GM18520 (cell line): Measurements from ENCODE around the gene TXNDC16.

ENCODE experiments used
- ATAC-seq: cut with Tn5 transposase; IDR thresholded peaks from one replicate; pipeline ENCODE4 v1.9.1; 2021; ENCODE audit not compliant: unreplicated experiment

TXNDC16 gene

DNA sequence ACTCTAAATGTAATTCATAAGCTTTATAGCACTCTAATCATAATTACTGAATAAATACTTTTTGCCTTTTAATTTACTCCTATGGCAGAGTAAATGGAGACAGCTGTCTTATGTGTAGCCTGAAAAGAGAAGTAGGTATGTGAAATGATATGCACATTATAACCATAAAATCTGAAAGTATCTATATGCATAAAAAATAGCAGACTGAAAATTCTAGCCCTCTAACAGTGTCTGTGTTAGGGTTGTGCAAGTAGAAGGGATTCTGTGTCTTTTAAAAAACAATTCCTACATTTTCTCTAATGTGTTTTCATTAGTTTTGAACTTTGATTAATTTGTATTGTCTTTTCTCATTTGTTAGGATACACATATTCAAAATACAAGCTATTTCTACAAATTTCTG, 94.9 kb downstream of the TXNDC16 start:
- ATAC-seq, result no peak

DNA sequence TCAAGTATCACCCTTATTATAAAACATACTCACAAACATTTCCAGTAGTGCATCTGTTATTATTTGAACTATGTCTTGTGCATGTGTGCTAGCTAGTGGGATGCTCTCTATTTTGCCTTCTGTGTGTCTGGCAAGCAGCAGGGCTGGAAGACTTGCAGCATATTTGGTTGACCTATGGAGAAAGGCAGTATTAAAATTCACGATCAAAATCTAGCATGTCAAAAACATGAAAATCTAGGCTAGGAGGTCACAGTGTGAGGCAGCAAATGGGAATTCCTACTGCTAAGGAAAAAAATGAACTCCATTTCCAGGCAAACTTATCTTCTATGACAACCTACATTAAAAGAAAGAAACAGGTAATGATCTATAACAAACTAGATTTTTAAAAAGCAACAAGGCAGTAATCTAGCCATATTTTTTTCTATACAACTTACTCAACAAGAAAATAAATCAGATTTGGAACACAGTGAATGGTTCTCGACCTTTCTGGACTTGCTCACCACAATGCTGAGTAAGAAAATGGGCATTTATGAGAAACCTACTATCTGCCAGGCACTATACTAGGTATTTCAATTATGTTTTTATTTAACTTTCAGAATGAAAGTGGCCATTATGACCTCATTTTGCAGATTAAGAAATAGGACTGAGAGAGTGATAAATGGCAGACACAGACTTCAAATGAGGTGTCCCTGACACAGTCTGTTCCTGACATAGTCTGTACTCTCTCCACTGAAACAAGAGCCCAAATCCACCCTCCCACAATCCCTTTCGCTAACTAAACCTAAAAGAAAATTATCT, 96.8 kb downstream of the TXNDC16 start:
- no peak for ATAC-seq

DNA sequence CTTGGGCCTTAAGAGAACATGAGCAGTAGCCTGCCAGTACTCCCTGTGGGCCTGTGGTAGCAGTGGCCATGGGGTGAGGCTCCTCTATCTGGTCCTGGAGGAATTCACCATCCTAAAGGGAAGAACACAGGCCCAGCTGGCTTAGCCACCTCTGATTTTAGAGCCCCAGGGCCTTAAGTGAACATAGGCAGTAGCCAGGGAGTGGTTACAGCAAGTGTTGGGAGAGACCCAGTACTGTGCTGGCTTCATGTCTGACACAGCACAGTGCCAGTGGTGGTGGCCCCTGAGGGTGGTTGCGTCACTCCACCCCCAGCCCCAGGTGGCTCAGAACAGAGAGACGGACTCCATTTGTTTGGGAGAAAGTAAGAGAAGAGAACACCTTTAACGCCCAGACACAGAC, 105.1 kb downstream of the TXNDC16 start:
- no peak for ATAC-seq

DNA sequence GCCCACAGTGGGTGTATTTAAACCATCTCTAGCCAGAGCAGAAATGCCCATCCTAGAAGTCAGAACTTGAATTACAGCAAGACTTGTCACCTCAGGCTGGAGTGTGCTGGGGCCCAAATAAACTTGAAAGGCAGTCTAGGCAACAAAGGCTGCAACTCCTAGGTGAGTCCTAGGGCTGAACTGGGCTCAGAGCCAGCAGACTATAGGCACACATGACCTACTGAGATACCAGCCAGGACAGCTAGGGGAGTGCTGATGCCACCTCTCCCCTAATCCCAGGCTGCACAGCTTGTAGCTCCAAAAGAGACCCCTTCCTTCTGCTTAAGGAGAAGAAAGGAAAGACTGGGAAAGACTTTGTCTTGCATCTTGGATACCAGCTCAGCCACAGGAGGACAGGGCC, 106.0 kb downstream of the TXNDC16 start:
- ATAC-seq, result no peak

DNA sequence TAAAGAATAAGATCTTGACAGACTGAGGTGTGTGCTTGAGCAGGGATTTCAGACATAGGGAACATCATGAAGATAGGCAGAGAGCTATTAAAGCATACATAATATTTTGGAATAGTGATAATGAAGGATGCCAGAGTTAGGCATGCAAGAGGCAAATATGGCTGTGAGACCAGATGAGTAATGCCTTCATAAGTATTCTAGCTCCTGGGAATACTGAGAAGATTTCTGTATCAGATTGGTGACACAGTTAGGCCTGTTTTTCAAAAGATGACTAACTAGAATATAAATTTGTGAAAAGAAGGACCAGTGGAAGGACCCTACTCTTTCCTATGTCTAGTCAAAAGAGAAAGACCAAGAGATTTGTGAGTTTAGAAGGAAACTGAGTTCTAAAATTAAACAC, 108.8 kb downstream of the TXNDC16 start:
- ATAC-seq, result no peak

DNA sequence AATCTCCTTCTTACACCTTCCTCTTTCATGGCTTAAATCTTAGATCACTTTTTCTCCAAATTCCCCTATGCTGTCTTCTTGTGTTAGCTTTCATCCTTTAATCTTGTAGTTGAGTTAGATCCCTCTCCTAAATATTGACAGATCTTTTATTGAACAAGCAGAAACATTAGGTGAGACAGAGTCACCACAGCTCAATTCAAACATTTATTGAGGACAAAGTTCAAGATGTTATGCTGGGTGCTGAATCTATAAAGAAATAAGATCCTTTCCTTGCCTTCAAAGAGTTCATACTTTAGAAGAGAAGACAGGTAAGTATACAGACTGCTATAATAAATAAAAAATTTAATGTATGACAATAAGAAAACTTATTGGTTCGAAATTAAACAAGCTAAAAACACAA, 109.7 kb downstream of the TXNDC16 start:
- ATAC-seq, result no peak

GRCh38 chr14:52442166-52442565, 110.1 kb downstream of the TXNDC16 start:
- no peak for ATAC-seq

GRCh38 chr14:52439476-52439875, 112.8 kb downstream of the TXNDC16 start:
- ATAC-seq, result no peak

- ATAC-seq, result no peak
Observed at GRCh38 chr14:52434955-52435354, 117.3 kb downstream of the TXNDC16 start.

DNA sequence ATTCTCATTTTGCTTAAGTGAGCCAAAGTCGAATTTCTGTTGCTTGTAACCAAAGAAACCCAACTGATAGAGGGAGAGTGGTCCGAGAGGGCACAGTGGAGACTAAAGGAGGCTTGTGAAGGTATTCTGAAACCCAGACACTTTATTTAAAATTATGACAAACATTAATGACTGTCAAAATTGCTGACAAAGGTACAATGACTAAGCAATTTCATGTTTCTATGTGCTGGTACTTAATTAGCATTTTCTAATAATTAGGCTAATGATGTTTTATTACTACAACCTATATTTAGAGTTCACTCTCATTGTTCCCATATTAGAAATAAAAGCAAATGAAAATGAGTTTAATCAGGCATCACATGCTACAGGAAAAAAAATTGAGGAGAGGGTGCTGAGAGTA, 121.8 kb downstream of the TXNDC16 start:
- no peak for ATAC-seq

DNA sequence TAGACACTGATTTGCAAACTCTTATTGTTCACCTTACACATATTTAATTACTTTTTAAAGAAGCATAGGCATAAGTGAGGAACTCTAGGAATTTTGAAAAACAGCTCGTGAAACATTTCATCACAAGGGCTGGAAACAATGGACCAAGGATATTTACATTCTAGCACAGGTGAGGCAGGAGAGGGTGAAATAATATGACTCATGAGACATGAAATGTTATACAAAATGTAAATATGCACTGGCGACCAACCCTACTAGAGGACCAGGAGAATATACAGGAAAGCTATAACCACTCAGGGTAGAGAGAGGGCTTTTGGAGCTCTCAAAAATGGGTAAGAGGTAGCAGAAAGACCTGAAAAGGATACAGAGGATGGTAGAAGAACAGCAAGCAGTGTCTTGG, 122.9 kb downstream of the TXNDC16 start:
- no peak for ATAC-seq

DNA sequence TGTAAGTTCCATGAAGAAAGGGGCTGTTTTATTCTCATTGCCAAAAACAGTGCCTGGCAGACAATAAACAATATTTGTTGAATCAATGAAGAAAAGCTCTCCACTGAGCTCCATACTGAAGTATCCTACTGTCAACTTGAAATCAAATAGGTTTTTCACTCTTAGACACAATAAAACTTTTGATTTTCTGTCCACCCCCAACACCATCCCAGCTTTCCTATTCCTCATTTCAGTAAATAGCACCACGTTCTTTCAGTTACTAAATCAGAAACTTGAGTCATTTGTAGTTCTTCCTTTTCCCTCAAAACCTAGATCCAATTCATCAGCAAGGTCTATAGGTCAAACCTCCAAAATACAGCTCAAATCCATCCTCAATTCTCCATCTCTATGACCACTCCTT, 124.8 kb downstream of the TXNDC16 start:
- no peak for ATAC-seq

DNA sequence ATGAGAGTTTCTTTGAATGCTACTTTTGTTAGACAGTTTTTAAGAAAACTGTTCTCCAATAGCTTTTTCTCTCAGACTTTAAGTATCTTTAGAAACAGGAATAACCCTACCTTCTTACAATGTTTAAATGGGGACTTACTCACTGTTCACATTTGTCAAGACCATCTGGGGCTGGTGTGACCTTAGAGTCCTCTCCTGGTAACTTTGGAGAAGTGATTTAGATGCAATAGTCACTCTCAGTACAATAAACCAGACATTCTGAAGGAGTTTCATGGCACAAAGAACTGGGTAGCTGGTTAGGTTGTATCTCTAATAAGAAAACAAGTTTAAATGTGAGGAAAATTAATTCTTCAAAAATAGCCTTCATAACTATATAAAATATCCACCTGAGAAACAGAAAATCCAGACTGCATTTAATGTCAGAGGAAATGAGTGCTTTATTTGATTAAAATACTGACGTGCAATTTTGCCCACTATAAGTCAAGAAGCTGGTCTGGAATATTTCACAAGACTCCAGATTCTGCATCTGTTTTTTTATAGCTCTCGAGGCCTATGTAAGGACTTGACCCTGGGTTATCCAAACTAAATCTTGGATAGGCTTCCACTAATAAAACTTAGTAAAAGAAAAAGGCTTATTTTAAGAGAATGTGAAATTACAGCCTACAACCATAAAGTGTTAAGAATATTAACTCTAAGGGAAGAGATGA, 129.5 kb downstream of the TXNDC16 start:
- no peak for ATAC-seq

DNA sequence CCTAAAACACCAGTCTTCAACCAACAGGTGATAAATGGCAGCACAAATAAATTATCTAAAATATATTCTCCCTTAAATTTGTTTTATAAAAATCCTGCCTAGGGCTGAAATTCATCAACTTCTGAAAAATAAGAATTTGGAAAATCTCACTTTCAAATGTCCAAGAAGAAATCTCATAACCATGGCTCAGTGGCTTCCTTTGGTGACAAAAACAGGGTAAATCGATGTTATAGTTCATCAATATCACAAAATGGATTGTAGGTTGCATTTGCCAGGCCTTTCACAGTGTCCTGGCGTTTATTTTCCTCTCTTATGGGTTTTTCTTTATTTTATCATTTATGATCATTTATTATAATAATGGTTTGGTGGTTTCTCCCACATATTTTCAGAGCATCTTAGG, 135.2 kb downstream of the TXNDC16 start:
- no peak for ATAC-seq

DNA sequence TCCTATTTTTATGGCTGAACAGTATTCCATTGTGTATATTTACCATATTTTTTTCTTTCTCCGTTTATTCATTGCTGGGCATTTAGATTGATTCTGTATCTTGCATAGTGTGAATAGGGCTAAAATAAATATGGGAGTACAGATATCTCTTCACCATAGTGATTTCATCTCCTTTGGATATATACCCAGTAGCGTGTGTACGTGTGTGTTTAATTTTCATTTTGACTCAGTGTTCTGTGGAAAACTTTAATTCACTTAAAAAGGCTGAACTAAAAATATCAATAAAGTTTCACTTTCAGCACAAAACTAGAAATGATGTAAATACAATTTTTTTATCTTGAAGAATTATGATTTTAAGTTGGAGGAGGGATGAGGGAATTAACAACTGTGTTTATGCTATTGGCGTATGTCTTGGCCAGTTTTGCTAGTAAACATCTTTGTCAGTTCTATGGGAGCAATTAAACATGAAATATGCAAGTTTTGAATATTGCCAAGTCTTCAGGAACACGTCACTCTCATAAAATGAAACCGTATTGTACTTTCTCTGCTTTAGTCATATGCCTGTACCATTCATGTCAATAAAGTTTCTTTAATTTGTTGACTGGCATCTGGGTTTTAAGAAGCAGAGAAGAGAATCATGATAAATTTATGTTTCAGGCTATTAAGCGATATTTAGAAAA, 138.4 kb downstream of the TXNDC16 start:
- no peak for ATAC-seq

DNA sequence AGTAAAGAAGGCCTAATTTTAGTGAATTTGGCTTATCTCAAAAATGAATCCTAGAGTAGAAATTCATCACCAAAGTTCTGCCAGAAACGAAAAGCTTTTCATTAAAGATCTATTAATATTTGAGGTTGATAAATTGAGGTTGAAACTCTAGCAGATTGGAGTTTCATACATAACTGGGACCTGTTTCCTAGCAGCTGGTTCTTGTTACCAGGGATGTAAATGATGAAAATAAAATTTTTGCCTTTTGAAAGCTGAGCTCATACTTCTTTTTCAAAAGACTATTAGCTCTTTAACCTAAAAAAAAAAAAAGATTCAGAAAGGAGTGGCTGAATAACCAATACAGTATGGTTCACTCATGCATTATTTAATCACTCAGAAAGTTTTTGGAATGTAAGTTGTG, 139.9 kb downstream of the TXNDC16 start:
- ATAC-seq, result no peak

DNA sequence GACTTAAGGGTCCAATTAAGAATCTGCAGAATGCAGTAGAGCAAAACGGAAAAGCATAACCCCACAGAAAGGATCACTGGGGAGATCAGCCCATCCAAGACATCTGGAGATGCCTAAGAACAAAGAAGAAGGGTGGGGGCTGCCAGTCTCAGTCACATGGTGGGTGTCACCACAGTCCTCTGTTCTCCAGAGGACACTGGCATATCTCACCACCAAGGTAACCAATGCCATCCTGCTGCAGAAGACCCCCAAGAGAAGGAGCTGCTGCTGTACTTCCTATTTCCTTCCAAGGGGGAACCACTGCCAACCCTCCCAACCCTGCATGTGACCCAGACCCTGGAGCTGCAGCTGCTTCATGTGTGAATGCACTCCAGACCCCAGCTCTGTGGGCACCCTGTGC, 147.0 kb downstream of the TXNDC16 start:
- no peak for ATAC-seq

DNA sequence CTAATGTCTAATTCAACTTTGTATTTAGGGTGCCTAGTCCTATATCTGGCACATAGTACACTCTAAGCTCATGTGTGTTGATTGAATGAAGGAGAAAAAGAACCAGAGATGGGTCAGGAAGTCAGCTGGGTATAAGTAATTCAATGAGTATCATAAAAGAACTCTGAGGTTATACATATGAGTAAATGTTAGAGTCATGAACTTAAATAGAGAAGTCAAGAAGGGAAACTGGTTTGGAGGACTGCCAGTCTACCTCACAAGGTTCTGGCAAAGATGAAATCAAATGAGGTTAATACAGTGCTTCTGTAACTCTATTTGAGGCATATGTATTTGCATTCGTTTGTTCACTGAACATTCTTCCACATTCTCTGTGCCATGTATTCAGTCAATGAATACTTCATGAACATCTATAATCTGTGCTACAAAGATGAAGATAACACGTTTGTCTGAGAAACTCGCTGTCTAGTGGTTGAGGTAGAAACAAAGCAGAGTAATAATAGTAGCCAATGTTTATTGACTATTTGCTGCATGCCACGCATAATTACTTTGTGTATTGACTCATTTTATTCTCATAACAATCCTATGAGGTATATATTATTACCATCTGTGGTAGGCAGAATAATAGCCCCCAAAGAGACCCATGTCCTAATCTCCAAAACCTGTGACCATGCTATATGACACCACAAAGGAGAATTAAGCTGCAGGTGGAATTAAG, 149.3 kb downstream of the TXNDC16 start:
- ATAC-seq, result peak; percentile 82

- no peak for ATAC-seq
Observed at GRCh38 chr14:52400846-52401245, 151.5 kb downstream of the TXNDC16 start.

DNA sequence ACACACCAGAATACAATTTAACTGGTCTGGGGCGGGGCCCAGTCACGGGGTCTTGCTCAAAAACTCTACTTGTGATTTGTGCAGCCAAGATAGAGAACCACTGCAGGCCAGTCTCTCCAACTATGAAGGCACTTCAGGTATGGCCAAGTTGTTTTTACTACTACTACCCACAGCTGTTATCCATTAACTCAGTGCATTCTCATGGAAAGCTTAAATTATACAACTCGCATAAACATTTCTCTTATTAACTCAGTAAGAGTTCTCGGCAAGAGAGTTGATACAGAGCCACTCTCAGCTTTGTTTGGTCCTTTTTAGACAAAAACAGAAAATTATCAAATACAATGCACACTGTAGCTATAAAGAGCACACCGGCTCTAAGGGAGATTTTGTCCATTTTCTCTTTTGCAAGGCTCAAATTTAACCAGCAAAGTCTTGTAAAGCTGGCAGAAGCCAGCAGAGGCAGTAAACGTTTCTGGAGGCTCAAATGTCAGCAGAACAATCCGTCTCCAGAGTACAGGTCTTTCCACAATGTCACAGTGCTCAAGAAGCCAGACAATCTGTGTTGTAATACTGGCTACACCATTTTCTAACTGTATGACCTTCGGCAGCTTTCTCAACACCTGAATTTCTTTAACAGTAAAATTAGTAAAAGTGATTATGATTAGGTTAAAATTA, 152.2 kb downstream of the TXNDC16 start:
- no peak for ATAC-seq

DNA sequence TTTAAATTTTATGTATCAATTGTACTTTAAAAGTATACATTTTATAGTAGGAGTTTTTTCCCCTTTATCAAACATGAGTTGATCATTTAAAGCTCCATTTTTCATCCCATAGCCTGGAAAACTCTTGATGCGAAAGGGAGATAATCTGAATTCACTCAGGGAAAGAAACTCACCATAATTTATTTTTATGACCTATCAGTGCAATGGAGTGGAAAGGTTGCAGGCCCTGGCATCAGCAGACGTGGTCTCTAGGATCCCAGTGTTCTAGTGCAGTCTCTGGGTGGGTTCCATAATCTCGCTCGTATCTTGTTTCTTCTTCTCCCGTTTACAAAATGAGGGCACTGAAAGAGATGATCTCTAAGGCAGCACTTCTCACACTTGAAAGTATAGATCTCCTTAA, 153.2 kb downstream of the TXNDC16 start:
- ATAC-seq, result no peak
